AG09309 (cell line): ENCODE data around the gene CAMK2A.

Source experiments
- DNase-seq: peaks from one replicate; pipeline ENCODE4 v3.0.0-alpha.2; 2010; ENCODE audit warnings: low read depth
- H3K4me3 ChIP-seq: 2 replicates; pipeline ENCODE4 v1.5.1; 2011; ENCODE audit warnings: mild to moderate bottlenecking, low read depth, low read length, moderate library complexity; ENCODE audit not compliant: control insufficient read depth
- CTCF ChIP-seq: IDR thresholded peaks from 2 replicates; pipeline ENCODE4 v1.5.1; 2011; ENCODE audit warnings: mild to moderate bottlenecking, low read depth, low read length, inconsistent platforms; ENCODE audit not compliant: insufficient read depth, control insufficient read depth; ENCODE audit errors: missing control alignments

The CAMK2A gene

GRCh38 chr5:150241298-150242160, 48.0 kb downstream of the CAMK2A start:
- DNase-seq = no peak
- TF ChIP-seq CTCF = no peak
- no peak overlapping the region for H3K4me3 ChIP-seq

GRCh38 chr5:150239794-150240122, 49.8 kb downstream of the CAMK2A start:
- no peak for TF ChIP-seq CTCF
- no peak overlapping the region for H3K4me3 ChIP-seq
- DNase-seq = no peak

GRCh38 chr5:150239099-150239793, 50.3 kb downstream of the CAMK2A start:
- no peak for TF ChIP-seq CTCF
- H3K4me3 ChIP-seq = no peak overlapping the region
- DNase-seq = no peak

GRCh38 chr5:150238646-150239045, 50.9 kb downstream of the CAMK2A start:
- H3K4me3 ChIP-seq = no peak overlapping the region
- no peak for DNase-seq
- no peak for TF ChIP-seq CTCF

- DNase-seq = no peak
- no peak for TF ChIP-seq CTCF
These were observed 52.4 kb downstream of the CAMK2A start for GRCh38 chr5:150236981-150237754.

GRCh38 chr5:150236313-150236712, 53.3 kb downstream of the CAMK2A start:
- H3K4me3 ChIP-seq = no peak overlapping the region
- no peak for TF ChIP-seq CTCF
- no peak for DNase-seq

More at GRCh38 chr5:150236981-150237754, 52.4 kb downstream of the CAMK2A start:
- no peak overlapping the region for H3K4me3 ChIP-seq
